ENCODE results near the gene SMNDC1. TPM values are rescaled to one million over a fixed set of nuclear protein-coding genes. Genes with fewer than 3 reads are reported as not detected.
"Not testable (repeated sequence)": the region's sequence is repeated elsewhere in the genome, so short reads cannot be mapped to it uniquely, and the experiment has no call there.

The SMNDC1 gene
- total RNA-seq, 1 donor from 2014 or later: 35.4 TPM

- ATAC-seq (no peak), DNase-seq (ENCODE audit: low spot score) (no peak)
- intact Hi-C loops (cut with DNase I): no loop called here
These were observed 1.0 kb downstream of the SMNDC1 start for GRCh38 chr10:110303681-110304080.

DNA sequence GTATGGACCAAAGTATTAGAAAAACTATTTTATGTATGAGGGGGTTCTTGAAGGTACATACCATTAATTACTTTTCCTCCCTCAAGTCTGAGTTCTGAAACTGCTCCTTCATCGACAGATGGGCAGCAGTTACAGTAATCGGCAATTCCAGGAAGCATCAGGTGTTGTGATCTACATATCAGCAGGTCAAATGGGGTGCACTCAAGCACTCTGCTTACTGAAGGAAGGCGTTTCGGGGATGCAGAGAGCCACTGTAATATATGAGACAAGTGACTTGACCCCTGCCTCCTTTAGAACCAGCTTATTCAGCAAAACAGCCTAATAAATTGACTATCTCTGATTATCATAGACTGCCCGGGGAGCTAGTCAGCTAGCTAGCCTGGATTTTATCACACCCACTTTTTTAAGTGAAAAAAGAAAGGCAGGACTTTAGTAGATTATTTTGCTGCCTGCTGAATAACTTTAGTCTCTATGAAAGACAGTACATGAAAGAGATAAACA is 4.2 kb downstream of the SMNDC1 start:
- intact Hi-C loops (cut with DNase I): no loop called here
- no peak for DNase-seq (ENCODE audit: low spot score)
- no peak for ATAC-seq

DNA sequence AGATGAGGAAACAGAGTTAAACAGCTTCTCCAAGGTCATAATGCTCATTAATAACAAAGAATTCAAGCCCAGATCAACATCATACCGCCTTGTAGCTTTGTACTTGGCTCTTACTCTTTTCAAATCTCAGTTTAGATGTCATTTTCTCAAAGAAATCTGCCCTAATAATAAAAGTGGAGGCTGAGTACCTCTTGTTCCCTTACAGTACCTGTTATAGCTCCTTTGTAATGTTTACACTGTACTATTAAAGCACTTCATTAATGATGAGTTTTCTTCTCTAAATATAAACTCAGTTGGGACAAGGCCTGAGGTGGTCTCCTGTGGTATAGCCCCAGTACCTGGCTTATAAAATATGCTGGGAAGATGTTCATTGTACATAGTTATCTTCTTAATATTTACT is 7.8 kb downstream of the SMNDC1 start:
- intact Hi-C loops (cut with DNase I): no loop called here
- ATAC-seq (no peak), DNase-seq (ENCODE audit: low spot score) (no peak)

GRCh38 chr10:110286841-110287240 is 17.9 kb downstream of the SMNDC1 start:
- intact Hi-C loops (cut with DNase I): loop anchor here (10.0 kb wide), 1 partner anchor 402 kb away; no protein-coding TSS in a partner anchor
- ATAC-seq (no peak), DNase-seq (ENCODE audit: low spot score) (no peak)

DNA sequence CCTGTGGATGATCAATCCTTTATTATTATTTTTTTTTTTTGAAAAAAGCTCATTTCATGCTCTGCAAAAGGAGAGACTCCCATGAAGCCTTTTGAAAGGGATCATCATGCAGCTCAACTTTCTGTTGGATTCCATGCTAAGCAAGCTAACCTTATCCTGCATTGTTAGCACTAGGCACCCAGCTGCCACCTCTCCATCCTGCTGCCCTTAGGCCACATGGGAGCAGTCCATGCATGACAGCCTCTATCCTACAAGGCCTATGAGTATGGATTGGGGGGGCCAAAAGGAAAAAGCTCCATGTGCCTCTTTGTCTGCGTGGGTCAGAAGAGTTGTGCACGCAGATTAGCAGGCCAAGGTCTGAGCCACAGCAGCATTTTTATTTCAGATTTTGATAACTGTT is 19.2 kb downstream of the SMNDC1 start:
- ATAC-seq (no peak), DNase-seq (ENCODE audit: low spot score) (no peak)

GRCh38 chr10:110284262-110284661 is 20.5 kb downstream of the SMNDC1 start:
- ATAC-seq: no peak
- intact Hi-C loops (cut with DNase I): loop anchor here (10.0 kb wide), 1 partner anchor 399 kb away; no protein-coding TSS in a partner anchor
- no peak for DNase-seq (ENCODE audit: low spot score)

More for the DNA sequence above, 19.2 kb downstream of the SMNDC1 start:
- intact Hi-C loops (cut with DNase I): loop anchor here (10.0 kb wide), 1 partner anchor 401 kb away; no protein-coding TSS in a partner anchor

GRCh38 chr10:110279407-110279986 is 25.2 kb downstream of the SMNDC1 start:
- intact Hi-C loops (cut with DNase I): loop anchor here (5.0 kb wide), 1 partner anchor 137 kb away; no protein-coding TSS in a partner anchor
- ATAC-seq (peak; percentile 83), DNase-seq (ENCODE audit: low spot score) (peak; percentile 72)

GRCh38 chr10:110278562-110279406 is 25.9 kb downstream of the SMNDC1 start:
- DNase-seq (ENCODE audit: low spot score) (no peak), ATAC-seq (no peak)
- intact Hi-C loops (cut with DNase I): loop anchor here (5.0 kb wide), 1 partner anchor 136 kb away; no protein-coding TSS in a partner anchor

DNA sequence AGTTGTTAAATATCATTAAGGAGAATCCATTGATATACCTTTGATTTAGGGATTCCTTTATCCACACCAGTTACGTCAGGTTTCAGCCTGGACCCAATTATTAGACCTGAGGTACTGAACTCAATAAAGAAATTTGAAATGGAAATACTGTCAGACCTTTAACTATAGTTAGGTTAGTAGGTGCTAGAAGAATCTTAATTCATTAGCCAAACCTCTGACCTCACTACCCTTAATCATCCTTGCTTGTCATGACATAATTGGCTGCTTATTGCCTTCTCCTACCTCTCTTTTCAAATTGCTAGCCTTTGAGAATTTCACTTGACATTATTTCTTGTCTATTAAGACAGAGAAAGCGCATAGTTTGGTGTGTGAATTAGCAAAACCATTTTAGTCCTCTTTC is 27.1 kb downstream of the SMNDC1 start:
- DNase-seq (ENCODE audit: low spot score) (no peak), ATAC-seq (no peak)
- intact Hi-C loops (cut with DNase I): loop anchor here (5.0 kb wide), 1 partner anchor 135 kb away; no protein-coding TSS in a partner anchor

- intact Hi-C loops (cut with DNase I): loop anchor here (5.0 kb wide), 1 partner anchor 134 kb away; no protein-coding TSS in a partner anchor
- ATAC-seq: no peak
These were observed 28.1 kb downstream of the SMNDC1 start for GRCh38 chr10:110276603-110277002.

DNA sequence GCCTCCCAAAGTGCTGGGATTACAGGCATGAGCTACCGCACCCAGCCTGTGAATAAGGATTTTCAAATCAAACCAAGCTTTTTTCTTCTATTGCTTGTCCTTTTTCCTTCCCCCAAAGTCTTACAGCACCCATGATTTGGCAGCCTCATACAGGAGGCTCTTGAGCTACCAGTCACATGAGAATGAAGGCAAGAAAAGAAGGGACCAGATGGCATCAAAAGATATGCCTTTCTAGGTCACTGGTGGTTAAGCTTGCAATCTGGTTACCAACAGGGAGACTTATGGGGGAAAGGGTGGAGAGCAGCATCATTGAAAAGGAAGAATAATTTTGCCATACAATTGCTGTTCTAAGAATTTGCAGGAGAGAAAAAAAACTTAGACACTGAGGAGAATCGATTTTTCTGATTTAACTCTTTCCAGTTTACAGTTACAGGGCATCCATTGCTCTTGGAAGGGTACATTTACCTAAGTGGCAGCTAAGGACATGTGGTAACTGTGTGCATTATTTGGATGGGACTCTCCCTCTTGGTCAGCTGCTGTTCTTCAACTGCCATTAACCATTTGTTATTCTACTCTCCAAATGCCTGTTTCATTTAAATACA is 29.5 kb downstream of the SMNDC1 start:
- intact Hi-C loops (cut with DNase I): loop anchor here (5.0 kb wide), 1 partner anchor 133 kb away; no protein-coding TSS in a partner anchor
- DNase-seq (ENCODE audit: low spot score): no peak
- no peak for ATAC-seq

More at GRCh38 chr10:110276603-110277002, 28.1 kb downstream of the SMNDC1 start:
- DNase-seq (ENCODE audit: low spot score): no peak

- intact Hi-C loops (cut with DNase I): loop anchor here (5.0 kb wide), 1 partner anchor 132 kb away; no protein-coding TSS in a partner anchor
- DNase-seq (ENCODE audit: low spot score) (no peak), ATAC-seq (no peak)
These were observed 30.1 kb downstream of the SMNDC1 start for GRCh38 chr10:110274647-110275046.

DNA sequence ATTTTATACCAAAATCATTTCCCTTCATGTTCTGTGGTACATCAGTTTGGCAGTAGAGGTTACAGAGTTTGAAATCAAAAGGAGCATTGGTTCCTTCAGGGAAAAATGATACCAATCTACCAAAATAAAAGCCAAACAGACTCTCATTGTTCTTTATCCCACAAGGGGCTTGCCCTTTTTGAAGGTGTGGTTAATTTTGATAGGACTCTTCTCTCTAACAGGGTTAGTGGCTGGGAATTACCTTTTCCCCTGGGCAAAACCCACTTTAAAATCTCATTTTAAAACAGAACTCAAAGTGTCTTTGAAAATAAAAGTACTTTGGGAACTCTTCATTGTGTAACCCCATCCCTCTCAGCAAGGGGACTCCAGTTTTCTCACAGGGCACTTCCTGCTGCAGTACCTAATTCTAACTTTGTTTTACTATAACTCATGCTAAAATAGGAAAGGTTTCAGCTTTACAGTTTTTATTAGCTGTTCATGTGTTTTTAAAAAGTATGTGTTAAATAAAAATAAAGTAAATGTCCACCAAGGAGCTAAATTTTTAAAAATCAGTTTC is 30.6 kb downstream of the SMNDC1 start:
- DNase-seq (ENCODE audit: low spot score) (no peak), ATAC-seq (peak; percentile 56)
- intact Hi-C loops (cut with DNase I): no loop called here

DNA sequence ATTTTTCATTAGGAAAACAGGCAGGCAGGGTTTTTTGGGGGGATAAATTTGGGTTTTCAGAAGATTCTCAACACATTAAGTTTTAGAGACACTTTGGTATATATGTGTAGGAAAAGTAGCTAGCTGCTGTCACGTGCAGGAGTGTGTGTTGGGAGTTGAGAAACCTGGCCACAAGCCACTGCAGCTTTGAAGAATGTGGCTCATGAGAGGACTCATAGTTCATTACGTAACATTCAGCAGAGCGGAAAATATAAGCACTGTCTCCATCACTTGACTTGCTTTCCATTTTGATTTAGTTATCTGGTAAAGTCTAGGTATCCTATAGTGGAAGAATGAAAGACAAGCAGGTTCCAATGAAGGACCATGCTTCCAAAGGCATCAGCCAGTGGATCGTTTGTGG is 31.2 kb downstream of the SMNDC1 start:
- DNase-seq (ENCODE audit: low spot score) (peak; percentile 71), ATAC-seq (peak; percentile 87)
- intact Hi-C loops (cut with DNase I): no loop called here

GRCh38 chr10:110272995-110273394 is 31.7 kb downstream of the SMNDC1 start:
- intact Hi-C loops (cut with DNase I); DNase-seq (ENCODE audit: low spot score): not testable (repeated sequence)

GRCh38 chr10:110269374-110270318 is 35.1 kb downstream of the SMNDC1 start:
- intact Hi-C loops (cut with DNase I): no loop called here
- DNase-seq (ENCODE audit: low spot score): no peak
- ATAC-seq: peak; percentile 84

More at GRCh38 chr10:110272995-110273394, 31.7 kb downstream of the SMNDC1 start:
- ATAC-seq: not testable (repeated sequence)

- no peak for ATAC-seq
- no peak for DNase-seq (ENCODE audit: low spot score)
- intact Hi-C loops (cut with DNase I): no loop called here
These were observed 35.7 kb downstream of the SMNDC1 start for GRCh38 chr10:110268971-110269370.

- ATAC-seq: no peak
- no peak for DNase-seq (ENCODE audit: low spot score)
- intact Hi-C loops (cut with DNase I): no loop called here
These were observed 36.3 kb downstream of the SMNDC1 start for GRCh38 chr10:110268442-110268841.

Data from sciatic nerve (tissue), 2 donors.